HG03159 (cell line): ENCODE measurements around the gene CHRM2.
"Not testable (repeated sequence)": the region's sequence is repeated elsewhere in the genome, so short reads cannot be mapped to it uniquely, and the experiment has no call there.

Experiments used
- ATAC-seq: cut with Tn5 transposase; IDR thresholded peaks from one replicate; pipeline ENCODE4 v1.9.1; 2021; ENCODE audit warnings: mild to moderate bottlenecking, moderate library complexity; ENCODE audit not compliant: unreplicated experiment

Gene CHRM2

GRCh38 chr7:136868496-136869000, at the start of gene CHRM2:
Gene CHRM2 (plus strand): TSS chr7:136868652. CDS start chr7:137014866, 146,214 bp downstream.
- no peak for ATAC-seq

- ATAC-seq = not testable (repeated sequence)
These were observed 37.1 kb upstream of the CHRM2 start for GRCh38 chr7:136831398-136831797.

- ATAC-seq = no peak
These were observed 22.5 kb upstream of the CHRM2 start for GRCh38 chr7:136845899-136846465.

GRCh38 chr7:136847858-136848257, 20.6 kb upstream of the CHRM2 start:
- ATAC-seq = no peak

- no peak for ATAC-seq
These were observed 14.8 kb upstream of the CHRM2 start for GRCh38 chr7:136853654-136854053.

- no peak for ATAC-seq
These were observed 10.9 kb upstream of the CHRM2 start for GRCh38 chr7:136857573-136857972.

GRCh38 chr7:136859803-136860202, 8.6 kb upstream of the CHRM2 start:
- no peak for ATAC-seq

GRCh38 chr7:136865236-136865635, 3.2 kb upstream of the CHRM2 start:
- no peak for ATAC-seq

GRCh38 chr7:136865777-136866176, 2.7 kb upstream of the CHRM2 start:
- no peak for ATAC-seq

- no peak for ATAC-seq
These were observed 829 bp downstream of the CHRM2 start for GRCh38 chr7:136869001-136869961.

GRCh38 chr7:136869991-136870865, 1.8 kb downstream of the CHRM2 start:
- ATAC-seq = no peak

GRCh38 chr7:136870866-136871487, 2.5 kb downstream of the CHRM2 start:
- no peak for ATAC-seq

- ATAC-seq = no peak
These were observed 6.1 kb downstream of the CHRM2 start for GRCh38 chr7:136874393-136875032.

GRCh38 chr7:136877509-136877908, 9.1 kb downstream of the CHRM2 start:
- no peak for ATAC-seq

GRCh38 chr7:136877990-136878389, 9.5 kb downstream of the CHRM2 start:
- no peak for ATAC-seq

GRCh38 chr7:136878878-136879277, 10.4 kb downstream of the CHRM2 start:
- ATAC-seq = no peak

- ATAC-seq = no peak
These were observed 14.6 kb downstream of the CHRM2 start for GRCh38 chr7:136883046-136883445.

- no peak for ATAC-seq
These were observed 16.0 kb downstream of the CHRM2 start for GRCh38 chr7:136884492-136884891.

GRCh38 chr7:136887317-136887716, 18.9 kb downstream of the CHRM2 start:
- ATAC-seq = no peak

GRCh38 chr7:136890399-136890798, 21.9 kb downstream of the CHRM2 start:
- ATAC-seq = no peak
